Myocyte (in vitro differentiated cells): ENCODE data around the gene MYL7. TPM values are rescaled to one million over a fixed set of nuclear protein-coding genes. Genes with fewer than 3 reads are reported as not detected.
"Not testable (repeated sequence)": the region's sequence is repeated elsewhere in the genome, so short reads cannot be mapped to it uniquely, and the experiment has no call there.

ENCODE experiments used
- DNase-seq: peaks from one replicate; pipeline ENCODE4 v3.0.0-alpha.2; 2012; ENCODE audit warnings: low read depth
- total RNA-seq: library from RNA; depleted of rRNA; stranded (reverse); fragments of >200 nt; gene quantifications from 2 replicates; pipeline ENCODE4 v1.2.3, GENCODE V29; 2014

The MYL7 gene
- total RNA-seq, 1 donor from 2014 or later = not detected

DNA sequence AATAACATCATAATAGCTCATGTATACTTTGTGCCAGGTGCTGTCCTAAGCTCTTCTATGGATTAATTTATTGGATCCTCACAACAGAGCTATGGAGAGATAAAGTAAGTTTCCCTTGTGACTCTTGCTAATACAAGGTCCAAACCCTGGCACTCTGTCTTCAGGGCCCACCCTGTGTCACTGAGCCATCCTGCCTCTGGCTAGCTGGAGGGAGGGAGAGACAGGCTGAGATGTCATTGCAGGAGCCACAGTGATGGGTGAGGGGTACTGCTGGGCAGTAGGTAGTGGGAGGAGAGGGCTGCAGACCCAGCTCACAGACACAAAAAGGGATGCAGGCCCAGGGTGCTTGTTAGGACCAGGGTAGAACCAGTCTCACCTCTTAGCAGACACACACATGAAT, 31.2 kb upstream of the MYL7 start:
- no peak for DNase-seq

DNA sequence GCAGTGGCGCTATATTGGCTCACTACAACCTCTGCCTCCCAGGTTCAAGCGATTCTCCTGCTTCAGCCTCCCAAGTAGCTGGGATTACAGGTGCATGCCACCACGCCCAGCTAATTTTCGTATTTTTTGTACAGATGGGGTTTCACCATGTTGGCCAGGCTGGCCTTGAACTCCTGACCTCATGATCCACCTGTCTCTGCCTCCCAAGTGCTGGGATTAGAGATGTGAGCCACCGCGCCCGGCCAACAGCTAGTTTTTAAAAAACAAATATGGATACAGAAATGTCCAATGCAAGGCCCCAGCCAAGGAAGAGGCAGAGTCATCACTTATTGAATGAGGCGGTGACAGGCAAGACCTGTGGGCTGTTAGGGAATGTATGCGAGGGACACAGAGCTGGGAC, 30.8 kb upstream of the MYL7 start:
- DNase-seq = not testable (repeated sequence)

DNA sequence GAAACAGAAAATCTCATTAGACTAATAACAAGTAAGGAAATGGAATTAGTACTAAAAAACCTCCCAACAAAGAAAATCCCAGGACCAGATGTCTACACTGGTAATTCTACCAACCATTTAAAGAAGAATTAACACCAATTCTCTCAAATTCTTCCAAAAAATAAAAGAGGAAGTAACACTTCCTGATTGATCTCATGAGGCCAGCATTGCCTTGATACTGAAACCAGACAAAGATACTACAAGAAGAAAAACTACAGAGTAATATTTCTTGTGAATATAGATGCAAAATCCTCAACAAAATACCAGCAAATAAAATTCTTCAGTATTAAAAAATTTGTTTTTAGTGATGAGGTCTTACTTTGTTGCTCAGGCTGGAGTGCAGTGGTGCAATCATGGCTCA, 26.8 kb upstream of the MYL7 start:
- no peak for DNase-seq

DNA sequence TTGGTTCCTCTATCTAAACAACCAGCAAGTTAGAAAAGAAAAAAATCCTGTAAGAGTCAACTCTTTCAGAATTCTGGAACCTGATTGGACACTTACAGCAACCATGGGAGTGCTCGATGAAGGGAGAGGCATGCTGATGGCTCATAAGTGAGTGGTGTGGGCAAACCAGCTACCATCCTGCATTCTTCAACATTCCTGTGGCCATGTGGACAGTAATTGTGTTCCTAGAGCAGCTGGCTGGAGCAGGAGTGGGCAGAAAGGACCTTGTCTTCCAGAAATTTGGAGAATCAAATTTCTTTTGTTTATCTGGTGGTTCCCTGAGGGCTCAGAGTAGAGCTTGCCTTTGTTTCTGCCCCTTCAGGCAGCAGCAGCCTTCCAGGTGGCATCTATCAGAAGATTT, 22.5 kb upstream of the MYL7 start:
- DNase-seq = peak; percentile 99

GRCh38 chr7:44162785-44163395, 21.8 kb upstream of the MYL7 start:
- DNase-seq = no peak

GRCh38 chr7:44162179-44162578, 21.0 kb upstream of the MYL7 start:
- peak; percentile 92 for DNase-seq

GRCh38 chr7:44161371-44161770, 20.2 kb upstream of the MYL7 start:
- no peak for DNase-seq

DNA sequence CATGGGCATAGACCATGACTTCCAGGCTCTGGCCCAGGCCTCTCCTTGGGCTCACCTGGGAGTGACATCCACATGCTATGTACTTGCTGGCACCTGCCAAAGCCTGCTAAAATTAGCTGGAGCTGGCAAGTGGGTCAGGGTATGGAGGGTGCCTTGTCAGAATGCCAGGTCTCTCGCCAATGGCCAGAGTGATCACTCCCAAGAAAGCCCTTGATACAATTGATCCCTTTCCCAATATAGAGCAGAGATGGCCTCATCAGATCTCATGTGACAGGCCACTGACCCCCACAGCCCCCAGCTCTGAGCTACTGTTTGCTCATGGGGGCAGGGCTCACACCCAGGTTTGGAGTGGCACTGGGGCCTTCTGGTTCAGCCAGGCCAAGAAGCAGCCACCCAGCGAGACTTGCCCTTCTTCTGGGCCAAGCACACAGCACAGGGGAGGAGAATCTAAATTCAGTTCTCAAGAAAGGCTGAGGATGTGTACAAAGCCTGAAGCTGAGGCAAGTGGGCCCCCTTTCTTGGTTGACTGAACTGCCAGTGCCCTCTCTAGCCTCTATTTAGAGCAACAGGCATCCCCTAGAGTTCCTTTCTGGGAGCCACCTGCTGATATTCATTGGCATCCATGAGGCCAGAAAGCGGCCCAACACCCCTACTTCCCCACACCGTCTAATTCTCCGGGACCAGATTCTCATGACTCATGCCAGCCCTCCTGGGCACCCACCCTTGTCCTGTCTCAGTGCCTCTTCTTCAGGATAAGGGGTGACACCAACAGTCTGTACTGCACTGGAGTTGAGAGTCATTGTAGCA, 18.9 kb upstream of the MYL7 start:
- DNase-seq = no peak

DNA sequence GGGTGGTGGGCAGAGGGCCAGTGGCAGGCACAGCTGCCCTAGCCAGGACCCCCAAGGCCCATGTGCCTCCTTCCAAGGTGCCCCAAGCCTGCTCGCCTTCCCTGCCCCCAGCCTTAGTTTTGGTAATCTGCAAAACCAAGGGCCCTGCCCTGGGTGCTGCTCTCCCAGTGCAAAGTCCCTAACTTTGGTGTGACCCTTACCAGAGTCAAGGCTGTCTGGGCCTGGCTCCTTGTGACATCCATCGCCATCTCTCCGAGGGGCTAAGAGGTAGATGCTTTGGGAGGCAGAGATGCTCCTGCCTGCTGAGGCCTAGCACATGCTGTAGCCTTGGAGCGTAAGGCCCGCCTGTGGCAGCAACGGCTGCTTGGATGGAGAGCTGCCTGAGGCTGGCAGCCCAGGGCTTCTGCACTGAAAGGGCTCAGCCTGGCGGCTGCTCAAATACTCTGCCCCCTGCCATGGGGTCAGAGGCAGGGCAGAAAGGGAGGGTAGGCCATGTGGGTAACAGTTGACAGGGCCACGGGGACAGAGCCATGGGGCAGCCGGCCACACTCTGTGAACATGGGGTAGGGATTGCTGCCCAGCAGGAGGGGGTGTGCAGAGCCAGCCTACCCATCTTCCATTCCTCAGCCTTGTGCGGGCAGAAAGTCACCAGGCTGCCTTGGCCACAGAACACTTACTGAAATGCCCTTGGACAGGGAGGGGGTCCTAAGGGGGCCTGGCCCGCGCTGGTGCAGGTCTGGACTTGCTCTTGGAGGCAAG, 17.9 kb upstream of the MYL7 start:
- DNase-seq = no peak

GRCh38 chr7:44158096-44158872, 17.2 kb upstream of the MYL7 start:
- no peak for DNase-seq

DNA sequence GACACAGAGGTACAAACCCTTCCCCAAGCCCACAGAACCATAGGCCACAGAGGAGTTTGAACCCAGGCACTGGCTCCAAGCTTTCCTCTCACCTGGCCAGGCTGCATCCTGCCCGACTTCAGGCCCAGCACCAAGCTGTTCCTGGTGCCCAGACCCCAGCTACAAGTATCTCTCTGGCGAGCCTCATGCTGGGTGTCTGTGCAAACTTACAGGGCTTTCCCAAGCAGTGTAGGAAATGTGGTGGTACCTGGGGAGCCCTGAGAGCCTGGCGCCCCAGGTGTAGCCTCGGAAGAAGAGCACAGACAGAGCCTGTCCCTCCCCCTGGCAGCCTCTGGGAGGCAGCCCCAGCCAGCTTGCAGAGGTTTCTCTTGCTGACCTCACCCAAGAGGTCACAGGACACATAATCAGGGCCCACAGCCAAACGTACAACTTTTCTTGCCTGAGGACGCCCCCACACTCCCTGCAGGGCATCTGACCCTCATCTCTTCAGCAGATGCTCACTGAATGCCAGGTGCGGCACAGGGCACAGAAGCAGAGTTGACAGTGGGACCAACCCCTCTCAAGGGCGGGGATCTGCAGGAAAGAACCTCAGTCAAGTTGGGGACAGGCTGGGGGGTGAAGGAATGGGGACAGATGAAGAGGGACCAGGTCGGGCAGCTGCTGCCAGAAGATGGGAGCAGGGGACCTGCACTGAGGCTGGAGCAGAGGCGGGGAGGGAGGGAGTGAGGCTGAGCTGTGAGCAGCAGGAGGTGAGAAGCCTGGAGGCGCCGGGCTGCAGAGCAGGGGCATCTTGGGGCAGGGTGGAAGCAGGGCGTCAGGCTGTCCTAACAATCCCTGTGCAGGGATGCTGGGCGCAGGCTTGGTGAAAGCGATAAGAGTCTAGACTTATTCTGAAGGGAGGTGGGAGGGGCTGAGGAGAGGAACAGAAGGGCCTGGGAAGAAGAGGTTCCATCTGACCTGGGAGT, 16.3 kb upstream of the MYL7 start:
- no peak for DNase-seq

- DNase-seq = no peak
Observed at GRCh38 chr7:44156453-44157010, 15.4 kb upstream of the MYL7 start.

GRCh38 chr7:44155191-44156185, 14.4 kb upstream of the MYL7 start:
- no peak for DNase-seq

GRCh38 chr7:44154703-44155102, 13.6 kb upstream of the MYL7 start:
- no peak for DNase-seq

DNA sequence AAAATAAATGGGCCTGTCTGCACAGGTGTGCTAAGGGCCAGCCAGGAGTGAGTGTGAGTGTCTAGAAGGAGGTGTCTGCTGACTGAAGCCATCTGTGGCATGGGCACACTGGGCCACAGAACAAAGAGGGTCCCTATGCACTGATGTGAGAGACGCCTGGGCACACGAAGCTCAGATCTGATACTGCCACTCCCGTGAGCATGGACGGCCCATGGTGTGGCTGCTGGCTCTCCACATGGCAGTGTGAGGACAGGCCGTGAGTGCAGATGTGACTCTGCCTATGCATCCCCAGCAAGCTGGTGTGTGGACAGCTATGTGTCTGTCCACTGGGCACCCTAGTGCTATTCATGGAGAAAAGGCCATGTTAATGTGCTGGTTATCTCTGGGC, 12.8 kb upstream of the MYL7 start:
- DNase-seq = no peak

DNA sequence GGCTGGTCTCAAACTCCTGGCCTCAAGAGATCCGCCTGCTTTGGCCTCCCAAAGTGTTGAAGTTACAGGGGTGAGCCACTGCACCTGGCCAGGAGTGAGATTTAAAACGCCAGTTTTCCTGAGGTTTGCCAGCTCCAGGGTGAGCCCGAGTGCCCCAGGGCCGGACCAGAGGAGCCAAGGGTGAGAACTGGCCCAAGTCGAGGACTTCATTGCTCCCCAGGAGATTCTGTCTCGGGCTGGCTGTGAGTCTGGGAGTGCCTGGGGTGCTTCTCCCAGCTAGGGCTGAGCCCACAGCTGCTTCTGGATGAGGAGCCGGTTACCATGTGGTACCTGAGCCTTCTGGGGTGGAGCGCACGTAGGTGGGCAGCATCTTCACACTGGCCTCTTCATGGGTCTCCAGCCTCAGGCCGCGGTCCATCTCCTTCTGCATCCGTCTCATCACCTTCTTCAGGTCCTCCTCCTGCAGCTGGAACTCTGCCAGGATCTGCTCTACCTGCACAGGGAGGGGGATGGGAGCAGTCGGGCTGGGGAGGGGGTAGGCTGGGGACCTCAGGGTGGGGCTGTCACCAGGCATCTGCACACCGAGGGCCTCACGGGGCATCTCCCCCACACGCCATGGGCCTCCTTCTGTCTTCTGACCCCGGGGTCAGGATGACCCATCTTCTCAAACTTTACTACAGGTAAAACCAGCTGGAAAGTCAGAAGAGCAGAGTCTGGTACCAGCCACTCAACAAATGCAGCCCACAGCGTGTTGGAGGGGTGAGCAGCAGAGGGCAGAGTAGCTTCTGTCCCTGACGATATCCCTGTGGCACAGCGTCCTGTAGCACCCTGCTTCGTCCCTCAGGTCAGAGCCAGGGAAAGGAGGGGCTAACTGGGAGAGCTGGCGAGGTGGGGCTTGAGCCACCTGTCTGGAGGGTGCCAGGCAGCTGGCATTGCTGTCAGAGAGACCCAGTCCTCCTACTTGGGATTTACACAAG, 12.1 kb upstream of the MYL7 start:
- no peak for DNase-seq

GRCh38 chr7:44151956-44152355, 10.8 kb upstream of the MYL7 start:
- no peak for DNase-seq
